ENCODE data around the gene SF1. TPM values are rescaled to one million over a fixed set of nuclear protein-coding genes. Genes with fewer than 3 reads are reported as not detected.

SF1 gene
- total and polyA plus RNA-seq, 2 of the 8 experiments (the other 6 are each of a cell fraction or from before 2014, with no cell fraction given): 72.7 to 353 TPM

DNA sequence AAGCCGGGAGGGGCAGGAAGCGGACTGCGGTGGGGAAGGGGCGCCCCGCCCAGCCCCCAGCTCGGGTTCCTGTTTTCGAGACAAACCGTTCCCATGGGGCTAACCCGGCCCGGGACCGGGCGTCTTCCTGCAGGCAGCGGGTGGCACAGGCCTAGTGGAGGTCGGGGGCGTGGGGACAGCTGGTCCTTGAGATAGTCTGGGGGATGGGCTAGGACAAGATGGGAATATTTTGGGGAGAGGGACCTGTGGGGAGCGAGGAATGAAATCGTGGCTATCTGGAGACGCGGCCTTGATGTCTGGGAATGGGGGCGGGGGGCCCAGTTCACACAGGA lies 33.2 kb downstream of the SF1 start:
- peaks cover 0 to 32% (median 19%) of the 10 kb centered on the region in 4 experiments; a peak in 5 of 7 replicates for H3K27me3 ChIP-seq (replicated peaks in 1 of 4; ENCODE audit: control insufficient read depth in 3 of 4, extremely low read depth in 1 of 4, insufficient read depth in 3 of 4, low read length in 3 of 4)

More for the DNA sequence above, 33.2 kb downstream of the SF1 start:
- peaks cover 4 to 27% (median 21%) of the 10 kb centered on the region in 4 experiments for H3K4me1 ChIP-seq (replicated peaks in 1 of 4; ENCODE audit: control insufficient read depth in 3 of 4, insufficient read depth in 4 of 4, low read length in 3 of 4)
- H3K79me2 ChIP-seq (ENCODE audit: control insufficient read depth in 1 of 2, insufficient read depth in 2 of 2, low read length in 2 of 2): no peaks in the 10 kb centered on the region
- no peaks in the 10 kb centered on the region for H4K20me1 ChIP-seq (replicated peaks in 1 of 2; ENCODE audit: control insufficient read depth in 1 of 2, insufficient read depth in 2 of 2, low read length in 2 of 2)
- H3K14ac ChIP-seq (ENCODE audit: insufficient read length): no peak overlapping the region
- H2BK12ac ChIP-seq (ENCODE audit: low read depth, low read length): no peak overlapping the region
- no peak overlapping the region for H3K23ac ChIP-seq (ENCODE audit: insufficient read length)
- no peak overlapping the region for H2BK120ac ChIP-seq (replicated peaks; ENCODE audit: low read depth, low read length)
- DNase-seq (ENCODE audit: low read depth in 1 of 2, low spot score in 2 of 2) (peak in 1 of 2 experiments; percentile 77), FAIRE-seq (no peak)
- no peak overlapping the region for H2AFZ ChIP-seq (ENCODE audit: low read length)
- ChIA-PET POLR2A (ENCODE audit: partially characterized antibody) (interaction anchor here (0.6 to 42.9 kb wide), 4 partner anchors 10 to 510 kb away, joined by 3 to 1087 read pairs (median 6); partner anchors contain the start of genes PYGM and SF1), CTCF (ENCODE audit: partially characterized antibody) (interaction anchor here (0.8 to 23.7 kb wide), 5 partner anchors 21 to 174 kb away, joined by 3 to 376 read pairs (median 30); partner anchors contain the start of gene PYGM)
- no peaks in the 10 kb centered on the region; a peak in 1 of 8 replicates for H3K36me3 ChIP-seq (ENCODE audit: control insufficient read depth in 2 of 4, insufficient read depth in 4 of 4, low read length in 3 of 4)
- H3K4ac ChIP-seq (replicated peaks; ENCODE audit: insufficient read length, low read depth, low read length): peak overlapping the region; percentile 23
- peaks cover 35% of the 10 kb centered on the region for H3K23me2 ChIP-seq (ENCODE audit: low read depth, low read length)
- no peak overlapping the region for H3K9ac ChIP-seq (replicated peaks in 1 of 4; ENCODE audit: extremely low read depth in 1 of 4, low read depth in 3 of 4, low read length in 3 of 4)
- H3K18ac ChIP-seq (ENCODE audit: extremely low read depth, low read length): no peak overlapping the region; the same call in 1 of the 2 replicates
- 1% methylated on average over 17 of the region's 20 CpGs; no CpG with 5 or more reads in 1 of the 2 experiments for WGBS, 2 experiments (ENCODE audit: extremely low coverage in 1 of 2, insufficient coverage in 1 of 2, insufficient read length in 1 of 2, insufficient replicate concordance in 2 of 2, low coverage in 1 of 2, low lambda C conversion rate in 2 of 2, missing lambda C conversion rate in 1 of 2)
- no peak overlapping the region for H4K5ac ChIP-seq (ENCODE audit: insufficient read length, low read depth, low read length)
- no peak overlapping the region for H2BK20ac ChIP-seq (ENCODE audit: low read length)
- H2AK5ac ChIP-seq (ENCODE audit: low read depth, low read length): no peak overlapping the region
- H2BK15ac ChIP-seq (ENCODE audit: low read length): no peak overlapping the region
- no peak overlapping the region for H4K91ac ChIP-seq (replicated peaks; ENCODE audit: insufficient read length, low read length)
- no peak overlapping the region for H3K56ac ChIP-seq (replicated peaks; ENCODE audit: insufficient read length, low read depth, low read length)
- no peak for TF ChIP-seq BRCA1 (IDR thresholded peaks at IDR 0.05; ENCODE audit: low read depth, low read length)
- TF ChIP-seq SP4 (IDR thresholded peaks at IDR 0.05; ENCODE audit: low read length): no peak
- TF ChIP-seq SUZ12 (IDR thresholded peaks at IDR 0.05; ENCODE audit: low read length): no peak
- TF ChIP-seq, protein P1, sequence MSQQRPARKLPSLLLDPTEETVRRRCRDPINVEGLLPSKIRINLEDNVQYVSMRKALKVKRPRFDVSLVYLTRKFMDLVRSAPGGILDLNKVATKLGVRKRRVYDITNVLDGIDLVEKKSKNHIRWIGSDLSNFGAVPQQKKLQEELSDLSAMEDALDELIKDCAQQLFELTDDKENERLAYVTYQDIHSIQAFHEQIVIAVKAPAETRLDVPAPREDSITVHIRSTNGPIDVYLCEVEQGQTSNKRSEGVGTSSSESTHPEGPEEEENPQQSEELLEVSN (IDR thresholded peaks at IDR 0.05): no peak
- peak; percentile 22 for TF ChIP-seq TAF7 (optimal IDR thresholded peaks at IDR 0.05; ENCODE audit: borderline replicate concordance, low read depth, low read length)
- TF ChIP-seq FOSL1 (IDR thresholded peaks at IDR 0.05; ENCODE audit: insufficient read depth, low read depth, low read length): no peak
- TF ChIP-seq KDM4A (IDR thresholded peaks at IDR 0.05; ENCODE audit: low read depth, low read length, severe bottlenecking): peak; percentile 8
- H3K79me1 ChIP-seq (ENCODE audit: low read depth, low read length): no peaks in the 10 kb centered on the region
- no peak overlapping the region for H3K27ac ChIP-seq (ENCODE audit: low read depth, low read length)
- H3K4me3 ChIP-seq (ENCODE audit: extremely low read depth in 1 of 4, insufficient read depth in 2 of 4, low read depth in 3 of 4, low read length in 4 of 4): peak overlapping the region; percentile 48 to 64 (median 52)
- no peak overlapping the region; the same call in 1 of the 2 replicates for H2BK5ac ChIP-seq (ENCODE audit: low read depth, low read length)
- H3K9me3 ChIP-seq (ENCODE audit: insufficient read depth in 2 of 2, low read depth in 1 of 2, low read length in 1 of 2): no peaks in the 10 kb centered on the region
- H4K8ac ChIP-seq (ENCODE audit: extremely low read depth, insufficient read depth, low read length): no peak overlapping the region
- peak overlapping the region; percentile 87 to 89 for H3K4me2 ChIP-seq (ENCODE audit: insufficient read depth in 1 of 2, low read depth in 2 of 2, low read length in 2 of 2)

Data from H1 (cell line).